ENCODE measurements around the gene HDAC9. TPM values are rescaled to one million over a fixed set of nuclear protein-coding genes. Genes with fewer than 3 reads are reported as not detected.

HDAC9 gene
- polyA plus RNA-seq, 2 of the 4 experiments (the other 2 are of a cell fraction) = 0.05 to 0.26 TPM

GRCh38 chr7:18469316-18469715, 26.2 kb upstream of the HDAC9 start (continued):
- TF ChIP-seq USF2 (IDR thresholded peaks at IDR 0.05) (no peak), BCL3 (IDR thresholded peaks at IDR 0.05) (no peak), HDAC2 (IDR thresholded peaks at IDR 0.05) (no peak), RFX5 (IDR thresholded peaks at IDR 0.05) (no peak), KDM5A (IDR thresholded peaks at IDR 0.05) (no peak)

GRCh38 chr7:18471476-18472160, 23.9 kb upstream of the HDAC9 start:
- ATAC-seq (no peak), DNase-seq (ENCODE audit: low read depth in 1 of 2, low spot score in 1 of 2) (no peak), FAIRE-seq (no peak)
- Histone ChIP-seq H3K4me1 (no peaks in the 10 kb centered on the region), H3K4me2 (no peak overlapping the region), H3K27ac (no peak overlapping the region), H3K4me3 (no peak overlapping the region), H3K9me3 (no peaks in the 10 kb centered on the region)
- POLR2A ChIA-PET = no interaction called here
- TF ChIP-seq HOXB5 (CRISPR knock-in tag; IDR thresholded peaks at IDR 0.05) (no peak), MAX (IDR thresholded peaks at IDR 0.05) (no peak)
- CTCF ChIA-PET = interaction anchor here (0.9 kb wide), 1 partner anchor 22 kb away, joined by 3 read pairs; no protein-coding TSS in a partner anchor

GRCh38 chr7:18472161-18472483, 23.4 kb upstream of the HDAC9 start:
- no peaks in the 10 kb centered on the region for H3K4me1 ChIP-seq
- H3K9me3 ChIP-seq = no peaks in the 10 kb centered on the region
- ATAC-seq (no peak), DNase-seq (ENCODE audit: low read depth in 1 of 2, low spot score in 1 of 2) (no peak), FAIRE-seq (no peak)
- no peak overlapping the region for H3K27ac ChIP-seq
- H3K4me2 ChIP-seq = no peak overlapping the region
- TF ChIP-seq ATOH8 (CRISPR knock-in tag; IDR thresholded peaks at IDR 0.05; ENCODE audit: low read depth) (no peak), SMC3 (IDR thresholded peaks at IDR 0.05) (no peak), ZSCAN20 (CRISPR knock-in tag; IDR thresholded peaks at IDR 0.05) (no peak), JUN (IDR thresholded peaks at IDR 0.05) (no peak), FOXS1 (CRISPR knock-in tag; IDR thresholded peaks at IDR 0.05) (no peak), HMGXB4 (CRISPR knock-in tag; IDR thresholded peaks at IDR 0.05; ENCODE audit: borderline replicate concordance) (no peak), JUNB (IDR thresholded peaks at IDR 0.05) (no peak), ELK1 (IDR thresholded peaks at IDR 0.05; ENCODE audit: low read depth, low read length) (no peak)
- no peak overlapping the region for H3K4me3 ChIP-seq
- 98% methylated on average over 2 of the region's 2 CpGs for WGBS (ENCODE audit: missing lambda C conversion rate)
- ChIA-PET CTCF (interaction anchor here (0.9 kb wide), 1 partner anchor 23 kb away, joined by 3 read pairs; no protein-coding TSS in a partner anchor), POLR2A (no interaction called here)

- 51% methylated on average over 2 of the region's 2 CpGs for WGBS (ENCODE audit: missing lambda C conversion rate)
- H3K27ac ChIP-seq = no peak overlapping the region
- no peak overlapping the region for H3K4me2 ChIP-seq
- DNase-seq (ENCODE audit: low read depth in 1 of 2, low spot score in 1 of 2) (no peak), ATAC-seq (no peak), FAIRE-seq (no peak)
- ChIA-PET CTCF (no interaction called here), POLR2A (no interaction called here)
- H3K9me3 ChIP-seq = no peaks in the 10 kb centered on the region
- TF ChIP-seq MAFK (IDR thresholded peaks at IDR 0.05; ENCODE audit: partially characterized antibody) (no peak), EP300 (IDR thresholded peaks at IDR 0.05) (no peak), ZSCAN20 (CRISPR knock-in tag; IDR thresholded peaks at IDR 0.05) (no peak), RCOR1 (IDR thresholded peaks at IDR 0.05; ENCODE audit: low read depth, low read length) (no peak), BCL3 (IDR thresholded peaks at IDR 0.05) (no peak), CHD2 (IDR thresholded peaks at IDR 0.05; ENCODE audit: low read length, partially characterized antibody) (no peak), MYC (IDR thresholded peaks at IDR 0.05; ENCODE audit: borderline replicate concordance, low read length) (no peak), TP53 (CRISPR knock-in tag; IDR thresholded peaks at IDR 0.05) (no peak), MAZ (IDR thresholded peaks at IDR 0.05; ENCODE audit: borderline replicate concordance, low read depth, low read length) (no peak)
- no peaks in the 10 kb centered on the region for H3K4me1 ChIP-seq
- H3K4me3 ChIP-seq = no peak overlapping the region
Measured at GRCh38 chr7:18473119-18473518, 22.4 kb upstream of the HDAC9 start.
